ENCODE data around the gene GFAP.

GRCh38 chr17:44875761-44876160 lies 39.5 kb downstream of the GFAP start:
- TF ChIP-seq FOXK2 (IDR thresholded peaks at IDR 0.05) (no peak), ARNT (IDR thresholded peaks at IDR 0.05) (no peak)
